Measurements from ENCODE around the gene TSPAN31.

TSPAN31 gene

DNA sequence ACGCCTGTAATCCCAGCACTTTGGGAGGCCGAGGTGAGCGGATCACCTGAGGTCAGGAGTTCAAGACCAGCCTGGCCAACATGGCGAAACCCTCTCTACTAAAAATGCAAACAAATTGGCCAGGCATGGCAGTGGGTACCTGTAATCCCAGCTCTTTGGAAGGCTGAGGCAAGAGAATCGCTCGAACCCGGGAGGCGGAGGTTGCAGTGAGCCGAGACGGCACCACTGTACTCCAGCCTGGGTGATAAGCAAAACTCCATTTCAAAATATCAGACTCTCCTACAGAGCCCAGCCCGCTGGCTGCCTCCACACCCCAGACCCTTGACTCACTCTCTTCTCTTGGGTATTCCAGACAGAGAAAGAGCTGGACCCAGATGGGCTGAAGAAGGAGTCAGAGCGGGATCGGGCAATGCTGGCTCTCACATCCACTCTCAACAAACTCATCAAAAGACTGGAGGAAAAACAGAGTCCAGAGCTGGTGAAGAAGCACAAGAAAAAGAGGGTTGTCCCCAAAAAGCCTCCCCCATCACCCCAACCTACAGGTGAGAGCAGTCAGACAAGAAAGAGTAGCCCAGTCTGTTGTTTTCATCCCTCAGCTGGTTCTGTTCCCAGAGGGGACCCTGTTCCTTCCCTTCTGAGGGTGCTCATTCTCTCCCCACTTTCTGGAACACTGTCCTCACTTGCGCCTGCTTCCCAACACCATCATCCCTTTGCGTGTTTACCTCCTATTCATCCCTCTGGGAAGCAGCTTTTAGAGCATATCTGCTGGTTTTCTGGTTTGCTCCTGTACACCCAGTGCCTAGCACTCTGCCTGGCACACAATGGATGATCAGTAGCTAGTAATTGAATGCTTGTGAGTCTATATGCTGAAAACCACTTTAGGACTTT lies 26.0 kb upstream of the TSPAN31 start (continued):
- no peak for TF ChIP-seq ZNF791 (tag by site-specific recombination; IDR thresholded peaks at IDR 0.05)
- no peak for TF ChIP-seq IKZF3 (tag by site-specific recombination; IDR thresholded peaks at IDR 0.05)
- TF ChIP-seq YY2 (tag by site-specific recombination; IDR thresholded peaks at IDR 0.05): no peak
- TF ChIP-seq ZNF510 (tag by site-specific recombination; IDR thresholded peaks at IDR 0.05; ENCODE audit: insufficient replicate concordance): no peak

DNA sequence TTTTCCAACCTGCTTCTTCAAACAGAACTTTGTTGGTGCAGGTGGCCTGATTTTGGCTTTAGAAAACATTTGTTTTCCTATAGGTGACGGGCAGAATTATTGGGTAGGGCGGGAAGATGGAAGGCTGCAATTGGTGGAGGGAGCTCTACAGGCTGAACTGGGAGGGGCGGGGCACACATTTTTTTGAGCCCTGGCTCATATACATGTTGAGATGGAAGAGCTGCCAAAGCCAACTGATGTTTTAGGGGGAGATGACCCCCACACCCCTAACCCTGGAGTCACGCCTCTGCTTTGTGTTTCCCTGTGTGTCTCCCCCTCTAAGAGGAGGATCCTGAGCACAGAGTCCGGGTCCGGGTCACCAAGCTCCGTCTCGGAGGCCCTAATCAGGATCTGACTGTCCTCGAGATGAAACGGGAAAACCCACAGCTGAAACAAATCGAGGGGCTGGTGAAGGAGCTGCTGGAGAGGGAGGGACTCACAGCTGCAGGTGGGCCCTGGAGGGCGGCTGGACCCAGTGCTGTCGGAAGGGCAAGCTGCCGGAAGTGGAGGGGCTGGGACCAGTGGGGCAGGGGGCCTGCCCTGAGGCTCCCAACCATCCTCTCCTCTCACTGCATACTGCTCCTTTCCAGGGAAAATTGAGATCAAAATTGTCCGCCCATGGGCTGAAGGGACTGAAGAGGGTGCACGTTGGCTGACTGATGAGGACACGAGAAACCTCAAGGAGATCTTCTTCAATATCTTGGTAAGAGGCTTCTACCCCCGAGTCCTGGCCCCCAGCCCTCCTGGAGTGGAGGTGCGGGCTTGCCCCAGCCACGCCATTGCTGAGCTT lies 24.8 kb upstream of the TSPAN31 start:
- ChIA-PET POLR2A (no interaction called here), CTCF (interaction anchor here (0.6 kb wide), 2 partner anchors 103 to 199 kb away, joined by 3 to 4 read pairs; no protein-coding TSS in a partner anchor)
- Histone ChIP-seq H3K36me3 (ENCODE audit: control insufficient read depth in 2 of 2, insufficient read depth in 1 of 2, low read length in 2 of 2) (peaks cover 8 to 62% of the 10 kb centered on the region in 2 experiments; a peak in 2 of 3 replicates), H3K27ac (ENCODE audit: extremely low read depth, low read depth, low read length) (no peak overlapping the region), H3K4me1 (ENCODE audit: control insufficient read depth, insufficient read depth, low read length) (no peaks in the 10 kb centered on the region), H3K9me3 (ENCODE audit: control insufficient read depth, insufficient read depth, low read depth, low read length) (no peaks in the 10 kb centered on the region), H3K4me3 (ENCODE audit: low read depth, low read length) (no peak overlapping the region)
- TF ChIP-seq, protein P1, sequence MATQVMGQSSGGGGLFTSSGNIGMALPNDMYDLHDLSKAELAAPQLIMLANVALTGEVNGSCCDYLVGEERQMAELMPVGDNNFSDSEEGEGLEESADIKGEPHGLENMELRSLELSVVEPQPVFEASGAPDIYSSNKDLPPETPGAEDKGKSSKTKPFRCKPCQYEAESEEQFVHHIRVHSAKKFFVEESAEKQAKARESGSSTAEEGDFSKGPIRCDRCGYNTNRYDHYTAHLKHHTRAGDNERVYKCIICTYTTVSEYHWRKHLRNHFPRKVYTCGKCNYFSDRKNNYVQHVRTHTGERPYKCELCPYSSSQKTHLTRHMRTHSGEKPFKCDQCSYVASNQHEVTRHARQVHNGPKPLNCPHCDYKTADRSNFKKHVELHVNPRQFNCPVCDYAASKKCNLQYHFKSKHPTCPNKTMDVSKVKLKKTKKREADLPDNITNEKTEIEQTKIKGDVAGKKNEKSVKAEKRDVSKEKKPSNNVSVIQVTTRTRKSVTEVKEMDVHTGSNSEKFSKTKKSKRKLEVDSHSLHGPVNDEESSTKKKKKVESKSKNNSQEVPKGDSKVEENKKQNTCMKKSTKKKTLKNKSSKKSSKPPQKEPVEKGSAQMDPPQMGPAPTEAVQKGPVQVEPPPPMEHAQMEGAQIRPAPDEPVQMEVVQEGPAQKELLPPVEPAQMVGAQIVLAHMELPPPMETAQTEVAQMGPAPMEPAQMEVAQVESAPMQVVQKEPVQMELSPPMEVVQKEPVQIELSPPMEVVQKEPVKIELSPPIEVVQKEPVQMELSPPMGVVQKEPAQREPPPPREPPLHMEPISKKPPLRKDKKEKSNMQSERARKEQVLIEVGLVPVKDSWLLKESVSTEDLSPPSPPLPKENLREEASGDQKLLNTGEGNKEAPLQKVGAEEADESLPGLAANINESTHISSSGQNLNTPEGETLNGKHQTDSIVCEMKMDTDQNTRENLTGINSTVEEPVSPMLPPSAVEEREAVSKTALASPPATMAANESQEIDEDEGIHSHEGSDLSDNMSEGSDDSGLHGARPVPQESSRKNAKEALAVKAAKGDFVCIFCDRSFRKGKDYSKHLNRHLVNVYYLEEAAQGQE (tag by site-specific recombination; IDR thresholded peaks at IDR 0.05): no peak
- TF ChIP-seq GLIS2 (tag by site-specific recombination; IDR thresholded peaks at IDR 0.05) (no peak), ZNF140 (tag by site-specific recombination; IDR thresholded peaks at IDR 0.05) (no peak), KLF1 (tag by site-specific recombination; IDR thresholded peaks at IDR 0.05) (no peak), ZFP41 (tag by site-specific recombination; IDR thresholded peaks at IDR 0.05; ENCODE audit: borderline replicate concordance) (no peak), ZIC2 (tag by site-specific recombination; IDR thresholded peaks at IDR 0.05) (no peak), ZNF23 (tag by site-specific recombination; IDR thresholded peaks at IDR 0.05; ENCODE audit: borderline replicate concordance) (no peak), ZNF600 (tag by site-specific recombination; IDR thresholded peaks at IDR 0.05) (no peak), ZNF24 (tag by site-specific recombination; IDR thresholded peaks at IDR 0.05) (no peak), ZNF174 (tag by site-specific recombination; IDR thresholded peaks at IDR 0.05) (no peak)
- TF ChIP-seq, protein P2, sequence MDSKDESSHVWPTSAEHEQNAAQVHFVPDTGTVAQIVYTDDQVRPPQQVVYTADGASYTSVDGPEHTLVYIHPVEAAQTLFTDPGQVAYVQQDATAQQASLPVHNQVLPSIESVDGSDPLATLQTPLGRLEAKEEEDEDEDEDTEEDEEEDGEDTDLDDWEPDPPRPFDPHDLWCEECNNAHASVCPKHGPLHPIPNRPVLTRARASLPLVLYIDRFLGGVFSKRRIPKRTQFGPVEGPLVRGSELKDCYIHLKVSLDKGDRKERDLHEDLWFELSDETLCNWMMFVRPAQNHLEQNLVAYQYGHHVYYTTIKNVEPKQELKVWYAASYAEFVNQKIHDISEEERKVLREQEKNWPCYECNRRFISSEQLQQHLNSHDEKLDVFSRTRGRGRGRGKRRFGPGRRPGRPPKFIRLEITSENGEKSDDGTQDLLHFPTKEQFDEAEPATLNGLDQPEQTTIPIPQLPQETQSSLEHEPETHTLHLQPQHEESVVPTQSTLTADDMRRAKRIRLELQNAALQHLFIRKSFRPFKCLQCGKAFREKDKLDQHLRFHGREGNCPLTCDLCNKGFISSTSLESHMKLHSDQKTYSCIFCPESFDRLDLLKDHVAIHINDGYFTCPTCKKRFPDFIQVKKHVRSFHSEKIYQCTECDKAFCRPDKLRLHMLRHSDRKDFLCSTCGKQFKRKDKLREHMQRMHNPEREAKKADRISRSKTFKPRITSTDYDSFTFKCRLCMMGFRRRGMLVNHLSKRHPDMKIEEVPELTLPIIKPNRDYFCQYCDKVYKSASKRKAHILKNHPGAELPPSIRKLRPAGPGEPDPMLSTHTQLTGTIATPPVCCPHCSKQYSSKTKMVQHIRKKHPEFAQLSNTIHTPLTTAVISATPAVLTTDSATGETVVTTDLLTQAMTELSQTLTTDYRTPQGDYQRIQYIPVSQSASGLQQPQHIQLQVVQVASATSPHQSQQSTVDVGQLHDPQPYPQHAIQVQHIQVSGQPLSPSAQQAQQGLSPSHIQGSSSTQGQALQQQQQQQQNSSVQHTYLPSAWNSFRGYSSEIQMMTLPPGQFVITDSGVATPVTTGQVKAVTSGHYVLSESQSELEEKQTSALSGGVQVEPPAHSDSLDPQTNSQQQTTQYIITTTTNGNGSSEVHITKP (tag by site-specific recombination; IDR thresholded peaks at IDR 0.05): no peak
